GM21786 (cell line): ENCODE data around the gene TMED6.
"Not testable (repeated sequence)": the region's sequence is repeated elsewhere in the genome, so short reads cannot be mapped to it uniquely, and the experiment has no call there.

Source experiments
- ATAC-seq: cut with Tn5 transposase; IDR thresholded peaks from one replicate; pipeline ENCODE4 v1.9.1; 2021; ENCODE audit not compliant: unreplicated experiment

Gene TMED6

DNA sequence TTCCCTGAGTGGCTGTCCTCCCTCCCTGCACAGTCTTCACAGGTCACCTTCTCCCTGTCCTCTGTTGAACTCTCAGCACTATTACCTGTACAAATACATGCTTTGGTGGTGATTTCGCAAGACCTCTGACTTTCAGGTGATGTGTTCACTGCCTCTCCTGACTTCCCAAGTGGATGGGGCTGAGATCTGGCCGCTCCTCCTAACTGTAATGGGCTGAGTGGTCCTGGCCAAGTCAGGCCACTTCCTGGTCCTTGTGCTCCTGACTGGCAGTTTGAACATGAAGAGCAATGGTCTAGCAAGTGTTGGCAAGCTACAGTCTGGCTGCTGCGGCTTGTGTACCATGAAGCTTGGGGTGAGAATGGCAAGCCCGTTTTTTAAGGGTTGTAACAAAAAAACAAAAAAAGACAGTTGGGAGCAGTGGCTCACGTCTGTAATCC lies 11.7 kb upstream of the TMED6 start:
- ATAC-seq, result no peak

DNA sequence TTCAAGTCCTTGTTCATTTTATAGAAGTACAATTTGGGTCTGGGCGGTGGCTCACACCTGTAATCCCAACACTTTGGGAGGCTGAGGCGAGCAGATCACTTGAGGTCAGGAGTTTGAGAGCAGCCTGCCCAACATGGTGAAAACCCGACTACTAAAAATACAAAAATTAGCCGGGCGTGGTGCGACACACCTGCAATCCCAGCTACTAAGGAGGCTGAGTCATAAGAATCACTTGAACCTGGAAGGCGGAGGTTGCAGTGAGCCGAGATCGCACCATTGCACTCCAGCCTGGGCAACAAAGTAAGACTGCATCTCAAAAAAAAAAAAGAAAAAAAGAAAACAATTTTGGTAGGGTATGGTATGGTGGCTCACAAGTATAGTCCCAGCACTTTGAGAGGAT lies 8.5 kb upstream of the TMED6 start:
- ATAC-seq, result not testable (repeated sequence)

DNA sequence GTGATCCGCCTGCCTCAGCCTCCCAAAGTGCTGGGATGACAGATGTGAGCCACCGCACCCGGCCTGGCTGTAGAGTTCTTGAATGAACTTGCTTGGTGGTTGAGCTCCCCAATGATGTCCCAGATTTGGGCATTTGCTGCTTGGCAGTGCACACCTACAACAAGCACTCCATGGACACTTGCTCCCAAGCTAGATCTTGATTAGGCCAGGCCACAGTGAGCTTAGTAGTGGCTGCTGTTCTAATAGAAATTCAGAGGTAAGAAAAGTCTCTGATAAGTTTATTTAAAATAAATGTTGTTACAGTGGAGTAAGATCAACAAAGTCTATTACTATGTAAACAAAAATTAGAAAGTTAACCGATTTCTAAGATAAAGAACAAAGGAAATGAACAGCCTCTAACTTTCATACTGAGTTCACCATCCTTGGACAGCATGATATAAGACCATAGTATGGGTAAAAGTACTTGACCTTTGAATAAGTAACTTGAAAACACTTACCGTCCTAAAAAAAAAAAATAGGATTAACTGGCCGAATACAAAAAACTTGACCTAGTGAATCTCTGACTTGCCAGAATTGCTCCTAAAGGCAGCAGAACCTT lies 951 bp downstream of the TMED6 start:
- ATAC-seq, result no peak

DNA sequence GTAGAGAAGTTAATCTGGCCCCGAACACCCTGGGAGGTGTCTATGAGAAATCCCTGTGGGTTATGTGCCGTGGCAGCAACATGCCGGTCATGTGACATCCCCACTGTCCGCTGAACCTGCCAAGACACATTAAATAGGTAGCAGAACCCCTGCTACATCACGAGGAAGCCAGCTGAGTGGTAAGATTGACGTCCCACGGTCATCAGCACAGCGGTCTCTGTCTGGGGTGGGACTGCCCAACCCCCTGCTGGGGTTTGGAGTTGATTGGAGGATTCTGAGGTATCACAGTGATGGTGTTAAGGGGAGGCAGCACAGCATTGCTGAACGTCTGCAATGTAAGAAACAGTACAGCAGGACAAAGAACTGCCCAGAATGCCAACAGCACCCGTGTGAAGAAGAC lies 2.0 kb downstream of the TMED6 start:
- no peak for ATAC-seq

DNA sequence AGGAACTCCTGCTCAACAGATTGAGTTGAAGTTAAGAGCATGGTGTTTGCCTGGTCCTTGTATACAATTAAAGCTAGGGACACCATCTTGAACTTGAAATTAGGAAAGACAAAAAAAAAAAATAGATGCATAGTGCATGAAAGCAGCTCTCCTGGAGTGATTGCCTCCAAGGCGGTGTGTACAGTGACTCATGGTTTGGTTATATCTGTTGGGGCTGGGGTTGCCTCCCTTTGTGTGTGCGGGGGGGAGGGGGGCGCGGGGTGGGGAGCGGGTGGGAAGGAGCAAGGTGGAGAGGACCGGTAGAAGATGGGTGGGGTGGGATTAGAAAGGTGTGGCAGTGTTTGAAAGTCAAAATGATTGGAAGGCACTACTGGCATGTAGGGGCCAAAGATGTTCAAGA lies 3.4 kb downstream of the TMED6 start:
- ATAC-seq, result no peak

DNA sequence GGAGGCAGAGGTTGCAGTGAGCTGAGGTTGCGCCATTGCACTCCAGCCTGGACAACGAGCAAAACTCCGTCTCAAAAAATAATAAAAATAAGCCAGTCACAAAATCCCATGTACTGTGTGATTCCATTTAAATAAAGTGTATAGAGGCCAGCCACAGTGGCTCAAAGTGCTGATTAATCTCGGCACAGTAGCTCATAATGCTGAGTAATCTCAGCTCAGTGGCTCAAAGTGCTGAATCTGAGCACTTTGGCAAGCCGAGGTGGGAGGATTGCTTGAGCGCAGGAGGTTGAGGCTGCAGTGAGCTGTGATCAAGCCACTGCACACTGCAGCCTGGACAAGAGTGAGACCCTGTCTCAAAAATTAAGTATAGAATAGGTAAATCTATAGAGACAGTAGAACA lies 4.9 kb downstream of the TMED6 start:
- ATAC-seq, result no peak

DNA sequence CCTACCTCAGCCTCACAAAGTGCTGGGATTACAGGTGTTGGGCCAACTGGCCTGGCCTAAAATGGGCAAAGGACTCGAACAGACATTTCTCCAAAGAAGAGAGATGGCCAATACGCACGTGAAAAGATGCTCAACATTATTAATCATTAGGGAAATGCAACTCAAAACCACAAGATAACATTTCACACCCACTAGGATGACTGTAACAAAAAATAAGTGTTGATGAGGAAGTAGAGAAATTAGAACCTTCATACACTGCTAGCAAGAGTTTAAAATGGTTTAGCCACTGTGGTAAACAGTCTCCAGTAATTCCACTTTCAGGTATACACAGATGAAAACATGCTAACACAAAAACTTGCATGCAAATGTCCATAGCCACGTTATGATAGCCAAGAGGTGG lies 5.7 kb downstream of the TMED6 start:
- no peak for ATAC-seq

DNA sequence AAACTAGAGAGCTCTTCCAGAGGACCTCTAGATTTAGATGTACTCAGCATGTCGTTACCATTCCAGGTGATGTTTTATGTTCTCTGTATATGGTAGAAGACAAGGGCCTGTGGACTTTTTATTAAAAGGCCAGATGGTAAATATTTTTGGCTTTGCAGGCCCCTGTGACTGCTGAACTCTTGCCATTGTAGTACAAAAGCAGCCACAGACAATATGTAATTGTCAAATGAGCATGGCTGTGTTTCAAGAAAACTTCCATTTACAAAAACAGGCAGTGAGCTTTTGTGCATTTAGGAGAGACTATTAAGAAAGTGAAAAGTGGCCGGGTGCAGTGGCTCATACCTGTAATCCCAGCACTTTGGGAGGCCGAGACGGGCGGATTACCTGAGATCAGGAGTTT lies 7.4 kb downstream of the TMED6 start:
- ATAC-seq, result no peak

DNA sequence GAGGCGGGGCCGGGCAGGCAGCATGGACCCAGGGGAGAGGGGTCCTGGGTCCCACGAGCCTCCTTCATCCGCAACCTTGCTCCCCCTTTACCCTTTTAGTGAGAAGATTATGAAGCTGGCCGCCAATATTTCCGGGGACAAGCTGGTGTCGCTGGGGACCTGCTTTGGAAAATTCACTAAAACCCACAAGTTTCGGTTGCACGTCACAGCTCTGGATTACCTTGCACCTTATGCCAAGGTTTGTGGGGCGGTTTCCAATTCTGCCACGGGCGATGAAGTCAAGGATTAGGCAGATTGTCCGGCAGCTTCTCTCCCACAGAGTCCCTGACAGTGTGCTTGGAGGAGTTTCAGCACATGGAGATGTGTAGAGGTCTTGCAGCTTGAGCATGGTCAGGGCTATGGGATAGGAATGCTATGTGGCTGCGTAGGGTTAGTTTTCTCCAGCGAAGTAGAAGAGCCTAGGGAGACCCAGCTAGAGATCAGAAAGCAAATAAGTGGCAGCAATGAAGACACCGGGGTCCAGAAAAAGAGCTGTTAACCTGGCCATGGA lies 11.4 kb downstream of the TMED6 start:
- no peak for ATAC-seq

DNA sequence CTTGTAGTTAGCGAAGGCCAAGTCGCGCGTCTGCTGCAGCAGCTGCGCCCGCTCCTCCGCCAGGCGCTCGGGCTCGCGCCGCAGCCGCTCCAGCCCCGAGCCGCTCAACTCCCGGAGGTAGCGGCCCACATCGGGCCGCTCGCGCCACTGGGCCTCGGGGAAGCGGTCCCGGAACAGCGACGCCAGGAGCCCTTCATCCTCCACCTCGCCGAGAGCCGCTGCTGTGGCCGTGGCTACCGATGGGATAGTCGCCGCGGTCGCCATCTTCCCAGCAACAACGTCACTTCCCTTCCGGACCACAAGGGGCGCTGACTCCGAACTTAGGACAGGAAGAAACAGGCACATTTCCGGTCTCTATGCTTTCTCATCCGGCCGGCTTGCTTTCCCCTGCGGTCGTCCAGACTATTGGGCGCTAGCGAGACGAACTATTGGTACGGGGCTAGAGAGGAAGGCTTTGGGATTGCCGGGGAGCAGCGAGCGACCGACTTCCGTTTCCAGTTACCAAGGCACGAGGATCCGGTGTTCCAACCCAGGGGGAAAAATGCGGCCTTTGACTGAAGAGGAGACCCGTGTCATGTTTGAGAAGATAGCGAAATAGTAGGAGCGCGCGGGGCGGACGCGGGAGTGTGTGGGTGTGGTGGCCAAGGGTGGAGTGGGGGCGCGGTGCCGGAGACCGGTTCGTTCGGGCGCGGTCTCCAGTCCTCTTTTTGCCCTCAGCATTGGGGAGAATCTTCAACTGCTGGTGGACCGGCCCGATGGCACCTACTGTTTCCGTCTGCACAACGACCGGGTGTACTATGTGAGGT lies 12.1 kb downstream of the TMED6 start, which contains the start of the genes COG8 and NIP7:
Gene COG8 (minus strand): TSS at position 276 of the 806 bp plus-strand sequence. CDS start 12 bp downstream, at position 264.
Gene NIP7 (plus strand): TSS at position 484 of the 806 bp plus-strand sequence. CDS start 58 bp downstream, at position 542.
- peak; percentile 94 for ATAC-seq

DNA sequence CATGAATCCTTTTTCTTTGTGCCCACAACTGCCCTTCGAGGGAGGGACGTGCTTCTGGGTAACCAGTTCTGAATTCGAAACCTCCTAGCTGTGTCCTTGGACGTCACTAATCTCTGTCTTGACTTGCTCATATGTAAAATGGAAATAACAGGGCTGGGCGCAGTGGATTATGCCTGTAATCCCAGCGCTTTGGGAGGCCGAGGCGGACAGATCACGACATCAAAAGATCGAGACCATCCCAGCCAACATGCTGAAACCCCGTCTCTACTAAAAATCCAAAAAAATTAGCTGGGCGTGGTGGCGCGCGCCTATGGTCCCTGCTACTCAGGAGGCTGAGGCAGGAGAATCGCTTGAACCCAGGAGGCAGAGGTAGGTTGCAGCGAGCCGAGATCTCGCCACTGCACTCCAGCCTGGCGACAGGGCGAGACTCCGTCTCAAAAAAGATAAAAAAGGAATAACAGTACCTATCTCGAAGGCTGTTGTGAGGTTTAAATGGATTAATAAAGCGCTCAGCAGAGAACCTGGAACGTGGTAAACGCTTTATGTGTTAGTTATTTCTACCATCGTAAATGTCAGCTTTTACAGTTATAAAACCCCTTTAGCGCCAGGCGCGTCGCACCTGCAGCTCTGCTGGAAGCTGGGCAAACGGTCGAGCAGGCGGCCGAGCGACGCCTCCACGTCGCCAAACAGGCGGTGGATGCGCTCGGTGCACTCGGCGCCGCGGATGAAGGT lies 12.9 kb downstream of the TMED6 start:
- no peak for ATAC-seq

DNA sequence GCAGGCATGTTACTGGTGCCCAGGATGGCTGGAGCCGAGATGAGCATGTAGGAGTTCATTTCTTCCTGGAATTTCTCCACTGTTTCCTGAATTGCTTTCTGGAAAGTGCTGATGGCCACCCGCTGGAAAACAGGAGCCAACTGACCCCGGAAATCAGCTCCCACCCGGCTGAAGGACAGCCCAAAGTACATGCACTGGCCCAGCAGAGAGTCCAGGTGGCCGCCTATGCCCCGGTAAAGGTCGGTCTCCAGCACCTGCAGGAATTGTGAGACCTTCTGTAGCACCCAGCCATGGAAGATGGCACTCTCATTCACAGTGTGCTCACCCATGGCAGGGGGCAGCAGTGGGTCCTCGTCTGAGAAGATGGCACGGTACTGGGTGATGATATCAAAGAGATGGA lies 16.9 kb downstream of the TMED6 start:
- ATAC-seq, result no peak

DNA sequence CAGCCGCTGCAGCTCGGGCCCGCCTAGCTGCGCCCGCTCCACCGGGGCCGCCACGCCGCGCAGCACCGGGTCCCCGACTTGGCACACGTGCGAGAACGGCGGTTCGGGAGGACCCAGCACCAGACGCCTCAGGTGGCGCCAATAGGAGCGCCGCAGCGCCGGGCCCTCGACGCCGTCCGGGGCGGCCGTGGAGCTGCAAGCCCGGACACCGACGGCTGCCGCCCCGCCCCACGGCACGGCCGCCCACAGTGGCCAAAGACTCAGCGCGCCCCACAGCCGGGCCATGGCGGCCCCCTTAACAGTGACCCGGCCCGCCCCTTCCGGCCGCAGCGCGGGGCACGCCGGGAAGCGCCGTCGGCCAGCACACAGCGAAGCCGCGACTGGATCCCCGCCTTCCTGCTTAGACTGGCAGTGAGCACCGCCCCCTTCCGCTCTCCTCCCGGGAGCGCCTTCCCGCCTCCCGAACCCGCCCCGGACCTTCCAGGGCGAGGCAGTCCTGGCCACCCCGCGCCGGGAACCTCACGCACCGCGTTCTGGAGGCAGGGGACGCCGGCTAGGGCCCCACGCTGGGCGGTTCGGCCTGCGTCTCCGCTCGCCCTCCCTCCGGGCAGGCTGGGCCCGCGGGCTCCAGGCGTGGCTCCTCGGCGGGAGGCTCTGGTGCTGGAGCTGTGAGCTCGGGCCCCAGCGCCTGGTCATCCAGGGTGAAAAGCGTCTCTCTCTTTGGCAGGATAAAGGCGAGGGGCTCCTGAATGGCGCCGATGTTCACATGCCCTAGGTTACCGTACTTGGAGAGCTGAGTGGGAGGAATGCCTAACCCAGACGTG lies 21.1 kb downstream of the TMED6 start, which contains the start of gene PDF:
Gene PDF (minus strand): TSS at position 303 of the 824 bp plus-strand sequence. CDS start 18 bp downstream, at position 285.
- ATAC-seq, result peak; percentile 90

DNA sequence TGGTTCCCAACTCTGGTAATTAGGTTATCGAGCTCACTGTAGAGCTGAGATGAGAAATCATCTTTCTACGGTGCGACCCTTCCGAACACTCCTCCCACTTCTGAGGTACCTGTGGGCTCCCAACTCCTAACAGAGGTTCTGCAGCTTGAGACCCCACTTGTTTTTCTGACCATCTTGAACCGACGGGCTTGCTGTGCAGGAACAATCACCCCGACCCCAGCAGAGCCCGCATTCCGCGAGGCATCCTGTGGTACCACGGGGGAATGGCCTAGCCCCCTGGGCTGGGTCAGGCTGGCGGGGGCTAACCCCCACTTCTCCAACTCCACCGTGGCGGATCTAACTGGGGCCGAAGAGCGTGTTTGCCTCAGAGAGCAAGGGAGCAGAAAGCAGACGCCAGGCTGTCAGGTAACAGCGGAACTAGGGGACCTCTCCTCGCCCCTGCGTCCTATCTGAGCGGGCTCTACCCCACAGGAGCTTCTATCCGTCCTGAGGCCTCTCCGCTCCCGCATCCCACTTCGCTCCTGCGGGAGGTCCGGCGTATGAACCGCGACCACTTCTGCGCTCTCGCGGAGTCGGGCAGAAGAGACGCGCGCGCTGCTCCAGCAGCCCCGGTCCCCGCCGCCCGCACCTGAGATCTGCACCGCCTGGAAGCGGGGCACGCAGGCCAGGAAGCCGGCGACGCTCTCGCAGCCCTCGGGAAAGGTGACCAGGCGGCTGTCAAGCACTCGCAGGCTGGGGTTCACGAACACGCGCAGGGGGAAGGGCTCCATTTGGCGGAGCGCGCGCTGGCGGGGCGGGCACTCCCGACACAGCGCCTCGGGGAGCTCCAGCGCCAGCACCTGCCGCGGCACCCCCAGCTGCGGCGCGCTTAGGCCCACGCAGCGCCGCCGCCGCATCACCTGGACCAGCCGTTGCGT lies 22.0 kb downstream of the TMED6 start:
- peak; percentile 25 for ATAC-seq

DNA sequence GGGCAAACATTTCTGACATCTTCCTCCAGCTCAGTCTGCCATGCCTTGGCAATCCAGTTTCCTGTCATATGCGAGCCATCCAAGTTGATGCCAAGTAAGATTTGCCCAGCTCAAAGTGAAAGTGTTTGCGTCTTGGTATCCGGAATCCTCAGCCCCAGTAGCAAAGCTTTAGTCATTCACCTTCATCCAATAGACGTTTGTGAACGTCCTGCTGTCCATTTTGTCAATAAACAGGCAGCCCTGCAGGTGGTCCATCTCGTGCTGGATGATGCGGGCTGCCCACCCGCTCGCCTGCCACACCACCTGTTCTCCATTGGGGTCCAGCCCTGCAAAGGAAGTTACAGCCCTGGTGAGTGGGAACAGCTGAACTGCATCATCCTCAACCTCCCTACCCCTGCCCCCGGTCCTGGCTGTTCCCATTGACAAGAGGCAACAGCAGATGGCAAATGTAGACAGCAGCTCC lies 22.7 kb downstream of the TMED6 start:
- ATAC-seq, result no peak

DNA sequence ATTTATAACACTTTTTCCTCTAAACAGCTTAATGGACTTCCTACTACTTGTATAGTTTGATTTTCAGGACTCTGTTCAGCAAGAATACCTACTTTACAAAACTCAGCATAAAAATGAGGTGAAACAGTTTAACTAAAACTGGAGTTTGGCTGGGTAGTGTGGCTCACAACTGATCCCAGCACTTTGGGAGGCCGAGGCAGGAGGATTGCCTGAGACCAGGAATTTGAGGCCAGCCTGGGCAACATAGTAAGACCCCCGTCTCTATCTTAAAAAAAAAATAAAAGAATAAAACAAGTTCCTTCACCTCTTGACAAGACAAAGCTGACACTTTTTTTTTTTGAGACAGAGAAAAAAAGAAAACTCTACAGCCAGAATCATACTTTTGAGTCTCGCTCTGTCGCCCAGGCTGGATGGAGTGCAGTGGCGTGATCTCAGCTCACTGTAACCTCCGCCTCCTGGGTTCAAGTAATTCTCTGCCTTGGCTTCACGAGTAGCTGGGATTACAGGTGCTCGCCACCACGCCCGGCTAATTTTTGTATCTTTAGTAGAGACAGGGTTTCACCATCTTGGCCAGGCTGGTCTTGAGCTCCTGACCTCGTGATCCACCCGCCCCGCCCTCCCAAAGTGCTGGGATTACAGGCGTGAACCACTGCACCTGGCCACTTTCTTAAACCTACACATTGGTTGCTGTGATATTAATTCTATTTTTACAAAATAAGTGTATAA lies 23.8 kb downstream of the TMED6 start:
- no peak for ATAC-seq

DNA sequence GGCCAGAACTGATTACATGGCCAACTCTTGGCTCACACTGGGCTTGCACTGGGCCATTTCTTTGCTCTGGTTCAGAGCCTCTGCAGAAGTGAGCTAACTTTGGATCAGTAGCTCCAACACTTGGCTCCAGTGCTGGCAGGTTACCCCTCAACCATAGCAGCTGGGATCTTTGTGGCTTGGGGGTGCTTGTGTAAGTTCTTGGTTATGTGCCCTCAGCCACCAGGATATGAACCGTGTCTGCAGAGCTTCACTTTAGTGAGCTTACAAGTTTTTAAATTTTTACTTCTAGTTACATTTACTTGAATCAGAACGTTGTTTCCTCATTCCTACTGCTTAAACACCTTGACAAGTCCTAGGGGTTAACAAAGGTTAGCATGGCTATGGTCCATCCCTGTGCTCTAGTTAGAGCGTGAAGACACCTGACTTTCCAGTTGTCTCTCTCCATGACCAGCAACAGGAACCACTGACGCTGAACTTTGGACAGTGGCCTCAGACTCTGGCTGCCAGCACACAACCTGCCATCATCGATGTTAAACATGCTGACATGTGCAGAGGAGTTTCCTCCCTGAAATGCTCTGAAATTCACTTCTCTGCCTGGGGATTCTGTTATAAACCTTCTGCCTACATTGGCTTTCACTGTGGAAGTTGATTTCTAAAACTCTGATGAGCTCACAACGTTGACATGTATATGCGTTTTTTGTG lies 25.3 kb downstream of the TMED6 start:
- no peak for ATAC-seq

DNA sequence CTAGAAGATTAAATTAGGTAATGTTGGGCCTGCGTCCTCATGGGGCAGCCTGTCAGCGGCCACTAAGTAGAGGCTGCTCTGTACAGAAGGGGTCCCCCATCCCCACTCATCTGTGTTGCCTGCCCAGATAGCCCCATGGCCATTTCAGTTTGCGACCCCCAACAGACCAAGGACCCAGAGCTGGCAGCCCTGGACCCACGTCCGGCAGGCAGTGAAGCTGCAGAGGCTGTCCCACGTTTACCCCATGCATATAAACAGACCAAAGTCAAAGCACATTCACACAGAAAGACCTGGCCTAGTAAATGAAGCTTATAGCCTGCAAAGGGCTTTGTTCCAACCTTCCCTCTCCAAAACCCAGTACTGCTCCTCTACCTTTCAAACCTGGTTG lies 25.8 kb downstream of the TMED6 start:
- no peak for ATAC-seq
